ENCODE measurements around the gene ZNF384. TPM values are rescaled to one million over a fixed set of nuclear protein-coding genes. Genes with fewer than 3 reads are reported as not detected.

Gene ZNF384
- total RNA-seq, 6 donors from 2014 or later = 33.4 to 52.8 (median 43.0) TPM

DNA sequence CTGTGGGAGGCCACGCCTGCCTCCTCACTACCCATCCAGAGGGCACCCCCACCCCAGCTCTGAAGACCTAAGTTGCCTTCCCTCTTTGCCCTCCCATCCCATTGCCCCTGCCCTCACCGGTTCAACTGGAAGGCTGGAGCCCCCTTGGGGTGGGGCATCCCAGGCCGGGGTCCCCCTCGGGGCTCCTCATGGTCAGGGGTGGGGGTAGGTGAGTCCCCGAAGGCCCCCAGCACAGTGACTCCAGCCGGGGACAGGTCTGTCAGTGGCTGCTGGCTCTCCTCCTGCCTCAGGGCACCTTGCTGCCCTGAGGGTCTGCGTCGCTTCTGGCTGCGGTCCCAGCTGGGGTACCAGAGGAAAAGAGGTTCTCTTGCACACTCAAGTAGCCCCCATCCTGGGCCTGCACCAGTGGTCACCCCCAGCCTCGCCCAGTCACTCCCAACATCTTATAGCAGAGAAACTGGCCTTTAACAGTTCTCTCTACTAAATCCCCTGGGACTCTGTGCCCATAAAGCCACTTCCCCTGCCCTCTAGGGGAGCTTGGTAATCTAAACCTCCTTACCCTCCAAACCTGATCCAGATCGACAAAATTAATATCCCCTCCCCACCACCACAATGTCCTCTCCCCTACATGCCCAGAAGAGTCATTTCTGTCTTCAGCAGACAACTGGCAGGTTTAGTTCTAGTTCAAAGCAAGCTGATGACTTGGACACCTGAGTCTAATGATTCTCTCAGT, 6.3 kb upstream of the ZNF384 start:
- WGBS, 2 donors = 78 to 83% methylated on average over 10 to 11 of the region's 11 CpGs
- ATAC-seq (ENCODE audit: low FRiP score in 2 of 2) (no peak), DNase-seq (peak in 1 of 2 donors; percentile 53)
- Histone ChIP-seq H3K36me3 (no peaks in the 10 kb centered on the region), H3K27ac (no peak overlapping the region), H3K4me3 (no peak overlapping the region), H3K27me3 (peaks cover 0 to 16% (median 11%) of the 10 kb centered on the region in 4 donors), H3K9me3 (no peaks in the 10 kb centered on the region), H3K4me1 (peaks cover 11 to 22% (median 15%) of the 10 kb centered on the region in 4 donors)
- TF ChIP-seq, protein P1, sequence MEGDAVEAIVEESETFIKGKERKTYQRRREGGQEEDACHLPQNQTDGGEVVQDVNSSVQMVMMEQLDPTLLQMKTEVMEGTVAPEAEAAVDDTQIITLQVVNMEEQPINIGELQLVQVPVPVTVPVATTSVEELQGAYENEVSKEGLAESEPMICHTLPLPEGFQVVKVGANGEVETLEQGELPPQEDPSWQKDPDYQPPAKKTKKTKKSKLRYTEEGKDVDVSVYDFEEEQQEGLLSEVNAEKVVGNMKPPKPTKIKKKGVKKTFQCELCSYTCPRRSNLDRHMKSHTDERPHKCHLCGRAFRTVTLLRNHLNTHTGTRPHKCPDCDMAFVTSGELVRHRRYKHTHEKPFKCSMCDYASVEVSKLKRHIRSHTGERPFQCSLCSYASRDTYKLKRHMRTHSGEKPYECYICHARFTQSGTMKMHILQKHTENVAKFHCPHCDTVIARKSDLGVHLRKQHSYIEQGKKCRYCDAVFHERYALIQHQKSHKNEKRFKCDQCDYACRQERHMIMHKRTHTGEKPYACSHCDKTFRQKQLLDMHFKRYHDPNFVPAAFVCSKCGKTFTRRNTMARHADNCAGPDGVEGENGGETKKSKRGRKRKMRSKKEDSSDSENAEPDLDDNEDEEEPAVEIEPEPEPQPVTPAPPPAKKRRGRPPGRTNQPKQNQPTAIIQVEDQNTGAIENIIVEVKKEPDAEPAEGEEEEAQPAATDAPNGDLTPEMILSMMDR (IDR thresholded peaks at IDR 0.05) = no peak
- TF ChIP-seq EP300 (IDR thresholded peaks at IDR 0.05) = no peak
- no peak for TF ChIP-seq POLR2AphosphoS5 (IDR thresholded peaks at IDR 0.05)
- no peak for TF ChIP-seq POLR2A (IDR thresholded peaks at IDR 0.05)

DNA sequence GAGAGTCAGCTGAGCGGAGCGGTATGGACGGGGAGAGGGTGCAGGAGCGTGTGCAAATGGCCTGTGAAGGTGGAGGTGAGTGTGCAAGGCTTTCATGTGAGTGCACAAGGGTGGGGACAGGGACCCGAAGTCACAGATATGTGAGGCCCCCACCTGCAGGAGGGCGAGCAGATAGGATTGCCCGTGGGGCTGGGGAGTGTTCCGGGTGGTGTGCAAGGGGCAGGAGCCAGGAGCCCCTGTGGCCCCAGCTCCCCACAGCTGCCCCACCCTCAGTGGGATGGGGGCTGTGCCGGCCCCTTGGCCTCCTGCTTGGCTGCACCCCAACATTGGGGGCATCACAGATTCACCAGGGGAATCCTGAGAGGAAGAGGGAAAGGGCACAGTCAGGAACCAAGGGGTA, 5.5 kb upstream of the ZNF384 start:
- ATAC-seq (ENCODE audit: low FRiP score in 2 of 2) (no peak), DNase-seq (no peak)
- H3K4me3 ChIP-seq = no peak overlapping the region
- no peaks in the 10 kb centered on the region for H3K9me3 ChIP-seq
- peaks cover 0 to 8% (median 3%) of the 10 kb centered on the region in 4 donors for H3K27me3 ChIP-seq
- H3K4me1 ChIP-seq = peaks cover 10 to 22% (median 15%) of the 10 kb centered on the region in 4 donors
- no peaks in the 10 kb centered on the region for H3K36me3 ChIP-seq
- no peak for TF ChIP-seq POLR2A (IDR thresholded peaks at IDR 0.05)
- TF ChIP-seq, protein P1 (IDR thresholded peaks at IDR 0.05) = no peak
- TF ChIP-seq EP300 (IDR thresholded peaks at IDR 0.05) = no peak
- TF ChIP-seq POLR2AphosphoS5 (IDR thresholded peaks at IDR 0.05) = no peak
- WGBS, 2 donors = 87 to 89% methylated on average over 9 of the region's 9 CpGs
- no peak overlapping the region for H3K27ac ChIP-seq

- Histone ChIP-seq H3K27ac (no peak overlapping the region), H3K4me1 (peaks cover 10 to 22% (median 14%) of the 10 kb centered on the region in 4 donors), H3K27me3 (peaks cover 0 to 4% (median 0%) of the 10 kb centered on the region in 4 donors), H3K4me3 (no peak overlapping the region), H3K9me3 (no peaks in the 10 kb centered on the region), H3K36me3 (no peaks in the 10 kb centered on the region)
- ATAC-seq (ENCODE audit: low FRiP score in 2 of 2) (no peak), DNase-seq (no peak)
- 71 to 77% methylated on average over 4 of the region's 4 CpGs for WGBS, 2 donors
- TF ChIP-seq, protein P1 (IDR thresholded peaks at IDR 0.05) = no peak
Observed at GRCh38 chr12:6693832-6694355, 4.7 kb upstream of the ZNF384 start.

DNA sequence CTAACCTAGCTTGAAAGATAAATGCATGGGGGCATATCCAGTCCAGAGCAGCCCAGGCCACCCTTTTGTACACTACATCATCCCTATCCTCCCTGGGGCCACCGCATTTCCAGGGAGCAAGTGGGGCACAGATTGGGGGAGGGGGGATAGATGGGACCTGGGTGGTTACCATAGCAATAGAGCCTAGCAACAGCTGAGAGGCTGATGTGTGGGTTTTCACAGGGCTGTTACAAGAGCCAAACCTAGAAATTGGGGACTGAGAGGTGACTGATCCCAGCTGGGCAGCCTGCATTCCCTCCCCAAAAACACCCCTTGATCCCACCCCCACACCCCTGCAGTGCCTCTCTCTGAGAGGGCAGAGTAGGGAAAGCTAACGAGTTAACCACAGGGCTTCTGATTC, 3.7 kb upstream of the ZNF384 start:
- no peak overlapping the region for H3K4me3 ChIP-seq
- no peaks in the 10 kb centered on the region for H3K9me3 ChIP-seq
- no peaks in the 10 kb centered on the region for H3K27me3 ChIP-seq
- no peak for ATAC-seq (ENCODE audit: low FRiP score in 2 of 2)
- H3K27ac ChIP-seq = no peak overlapping the region
- DNase-seq = no peak
- WGBS, 2 donors = 67 to 72% methylated on average over 1 to 2 of the region's 2 CpGs
- no peaks in the 10 kb centered on the region for H3K36me3 ChIP-seq
- H3K4me1 ChIP-seq = peaks cover 14 to 27% (median 21%) of the 10 kb centered on the region in 4 donors
- TF ChIP-seq, protein P1 (IDR thresholded peaks at IDR 0.05) = no peak
- no peak for TF ChIP-seq POLR2A (IDR thresholded peaks at IDR 0.05)
- no peak for TF ChIP-seq EP300 (IDR thresholded peaks at IDR 0.05)
- no peak for TF ChIP-seq POLR2AphosphoS5 (IDR thresholded peaks at IDR 0.05)
